ENCODE measurements around the gene KIAA1191.

The KIAA1191 gene

GRCh38 chr5:176365351-176366231 is 4.0 kb upstream of the KIAA1191 start, which contains the start of gene ARL10:
ARL10 (plus strand) TSS chr5:176365487; CDS start chr5:176365564, 77 bp downstream.
- DNase-seq = peak in 45 of 56 donors; percentile 13 to 72 (median 46)

GRCh38 chr5:176364765-176365350 is 3.3 kb upstream of the KIAA1191 start:
- DNase-seq = peak in 2 of 56 donors; percentile 29 to 48

- no peak for DNase-seq
Observed at GRCh38 chr5:176362233-176362490, 598 bp upstream of the KIAA1191 start.

- DNase-seq = peak in 7 of 56 donors; percentile 17 to 53 (median 38)
Observed at GRCh38 chr5:176360894-176361436, 599 bp downstream of the KIAA1191 start.

GRCh38 chr5:176359658-176360057 is 1.9 kb downstream of the KIAA1191 start:
- DNase-seq = no peak

- DNase-seq = no peak
Observed at GRCh38 chr5:176356179-176356566, 5.4 kb downstream of the KIAA1191 start.

GRCh38 chr5:176355400-176356178 is 6.0 kb downstream of the KIAA1191 start:
- no peak for DNase-seq

GRCh38 chr5:176353533-176353932 is 8.0 kb downstream of the KIAA1191 start:
- no peak for DNase-seq

- no peak for DNase-seq
Observed at GRCh38 chr5:176352116-176352878, 9.3 kb downstream of the KIAA1191 start.

GRCh38 chr5:176350416-176350815 is 11.1 kb downstream of the KIAA1191 start:
- no peak for DNase-seq

- DNase-seq = no peak
Observed at GRCh38 chr5:176342766-176343458, 18.7 kb downstream of the KIAA1191 start.

GRCh38 chr5:176342158-176342483 is 19.4 kb downstream of the KIAA1191 start:
- DNase-seq = no peak

GRCh38 chr5:176341325-176342157 is 20.0 kb downstream of the KIAA1191 start:
- no peak for DNase-seq

- no peak for DNase-seq
Observed at GRCh38 chr5:176339304-176339703, 22.3 kb downstream of the KIAA1191 start.

- DNase-seq = no peak
Observed at GRCh38 chr5:176337913-176338312, 23.7 kb downstream of the KIAA1191 start.

- DNase-seq = no peak
Observed at GRCh38 chr5:176334031-176334770, 27.4 kb downstream of the KIAA1191 start.

GRCh38 chr5:176320577-176320976 is 41.0 kb downstream of the KIAA1191 start:
- no peak for DNase-seq

GRCh38 chr5:176319827-176320554 is 41.6 kb downstream of the KIAA1191 start:
- no peak for DNase-seq

Measured in amygdala (tissue), 56 donors.